Fibroblast of lung (primary cell): ENCODE data around the gene OR6V1. TPM values are rescaled to one million over a fixed set of nuclear protein-coding genes. Genes with fewer than 3 reads are reported as not detected.

Source experiments
- DNase-seq, 2 donors: peaks; one replicate each; pipeline versions ENCODE4 v3.0.0 to v3.0.0-alpha.2; 2010; ENCODE audit warnings: low read depth in 2 of 2
- H2AFZ ChIP-seq: 2 replicates; pipeline ENCODE4 v1.5.1; 2012; ENCODE audit warnings: low read length, control low read depth, inconsistent platforms
- H3K27ac ChIP-seq: 2 replicates; pipeline ENCODE4 v1.5.1; 2011; ENCODE audit warnings: low read length, control low read depth; ENCODE audit not compliant: insufficient read depth
- H3K27me3 ChIP-seq: 2 replicates; pipeline ENCODE4 v1.5.1; 2011; ENCODE audit warnings: mild to moderate bottlenecking, low read length; ENCODE audit not compliant: control insufficient read depth, insufficient read depth
- H3K36me3 ChIP-seq: 2 replicates; pipeline ENCODE4 v1.5.1; 2011; ENCODE audit warnings: low read length; ENCODE audit not compliant: control insufficient read depth, insufficient read depth
- H3K4me1 ChIP-seq: 2 replicates; pipeline ENCODE4 v1.5.1; 2011; ENCODE audit warnings: low read length; ENCODE audit not compliant: control insufficient read depth, insufficient read depth; ENCODE audit errors: extremely low read depth
- H3K4me2 ChIP-seq: 2 replicates; pipeline ENCODE4 v1.5.1; 2011; ENCODE audit warnings: low read length, control low read depth; ENCODE audit not compliant: insufficient read depth; ENCODE audit errors: extremely low read depth
- H3K4me3 ChIP-seq, 4 experiments: fragments of 200-600 bp in 1 of 4; sonication (generic) in 1 of 4; replicated peaks in 1 of 4; 2 replicates each; pipeline ENCODE4 v1.5.1; 2011 to 2016; ENCODE audit warnings: low read length in 4 of 4, low read depth in 3 of 4, mild to moderate bottlenecking in 3 of 4, control low read depth in 2 of 4, inconsistent platforms in 1 of 4, mixed read lengths in 1 of 4; ENCODE audit not compliant: insufficient read depth in 1 of 4; ENCODE audit errors: control extremely low read depth in 1 of 4
- H3K79me2 ChIP-seq: 2 replicates; pipeline ENCODE4 v1.5.1; 2012; ENCODE audit warnings: mild to moderate bottlenecking, low read length, inconsistent platforms; ENCODE audit not compliant: control insufficient read depth, insufficient read depth
- H3K9ac ChIP-seq: 2 replicates; pipeline ENCODE4 v1.5.1; 2011; ENCODE audit warnings: mild to moderate bottlenecking, low read length, control low read depth; ENCODE audit not compliant: insufficient read depth
- H3K9me3 ChIP-seq: 2 replicates; pipeline ENCODE4 v1.5.1; 2012; ENCODE audit warnings: low read depth, low read length; ENCODE audit not compliant: control insufficient read depth, insufficient read depth
- H4K20me1 ChIP-seq: 2 replicates; pipeline ENCODE4 v1.5.1; 2011; ENCODE audit warnings: low read length; ENCODE audit not compliant: control insufficient read depth, insufficient read depth; ENCODE audit errors: extremely low read depth
- EZH2 ChIP-seq: IDR thresholded peaks from 2 replicates; pipeline ENCODE4 v1.5.1; 2012; ENCODE audit warnings: low read length, control low read depth, mild to moderate bottlenecking; ENCODE audit errors: missing control alignments
- polyA plus RNA-seq, 2 donors: library from polyadenylated mRNA; depleted of rRNA in 1 of 2; stranded (reverse) in 1 of 2; unstranded in 1 of 2; fragments of >200 nt; gene quantifications; 2 replicates each; pipeline ENCODE4 v1.2.1, GENCODE V29; 2011 to 2012; ENCODE audit warnings: missing spikeins in 1 of 2
- total RNA-seq: library from RNA; depleted of rRNA; stranded (reverse); fragments of >200 nt; gene quantifications from 2 replicates; pipeline ENCODE4 v1.2.1, GENCODE V29; 2014
- TF ChIP-seq, protein P1 (sequence below), 2 donors: IDR thresholded peaks in 1 of 2; conservative IDR thresholded peaks in 1 of 2; 1 replicate in 1 of 2; 2 replicates in 1 of 2; pipeline ENCODE4 v1.5.1; 2011 to 2012; ENCODE audit warnings: low read length in 2 of 2, control low read depth in 1 of 2, inconsistent platforms in 1 of 2, low read depth in 1 of 2, mild to moderate bottlenecking in 1 of 2

Gene OR6V1
- total and polyA plus RNA-seq, 2 donors (not counting 1 experiment from before 2014, with no cell fraction given) = not detected

DNA sequence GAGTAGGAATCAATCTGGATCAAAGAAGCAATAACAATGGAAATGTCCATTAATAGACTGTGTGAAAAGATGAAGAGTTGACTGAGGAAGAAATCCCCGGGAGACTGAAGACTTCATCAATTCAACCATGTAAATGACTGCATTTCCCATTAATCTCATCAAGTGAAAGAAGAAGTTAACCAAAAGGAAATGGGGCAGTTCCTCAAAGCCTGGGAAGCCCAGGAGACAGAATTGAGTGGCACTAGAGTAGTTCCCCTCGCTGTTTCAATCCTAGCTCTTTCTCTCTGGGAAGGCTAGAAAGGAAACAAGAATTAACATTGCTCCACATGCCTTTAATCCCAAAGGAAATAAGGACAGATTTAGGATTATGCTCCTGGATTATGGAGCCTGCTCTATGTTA lies 4.8 kb upstream of the OR6V1 start:
- TF ChIP-seq EZH2 = no peak
- TF ChIP-seq, protein P1, sequence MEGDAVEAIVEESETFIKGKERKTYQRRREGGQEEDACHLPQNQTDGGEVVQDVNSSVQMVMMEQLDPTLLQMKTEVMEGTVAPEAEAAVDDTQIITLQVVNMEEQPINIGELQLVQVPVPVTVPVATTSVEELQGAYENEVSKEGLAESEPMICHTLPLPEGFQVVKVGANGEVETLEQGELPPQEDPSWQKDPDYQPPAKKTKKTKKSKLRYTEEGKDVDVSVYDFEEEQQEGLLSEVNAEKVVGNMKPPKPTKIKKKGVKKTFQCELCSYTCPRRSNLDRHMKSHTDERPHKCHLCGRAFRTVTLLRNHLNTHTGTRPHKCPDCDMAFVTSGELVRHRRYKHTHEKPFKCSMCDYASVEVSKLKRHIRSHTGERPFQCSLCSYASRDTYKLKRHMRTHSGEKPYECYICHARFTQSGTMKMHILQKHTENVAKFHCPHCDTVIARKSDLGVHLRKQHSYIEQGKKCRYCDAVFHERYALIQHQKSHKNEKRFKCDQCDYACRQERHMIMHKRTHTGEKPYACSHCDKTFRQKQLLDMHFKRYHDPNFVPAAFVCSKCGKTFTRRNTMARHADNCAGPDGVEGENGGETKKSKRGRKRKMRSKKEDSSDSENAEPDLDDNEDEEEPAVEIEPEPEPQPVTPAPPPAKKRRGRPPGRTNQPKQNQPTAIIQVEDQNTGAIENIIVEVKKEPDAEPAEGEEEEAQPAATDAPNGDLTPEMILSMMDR (conservative IDR thresholded peaks at IDR 0.05 in 1 of 2, IDR thresholded peaks at IDR 0.05 in 1 of 2; ENCODE audit: low read depth in 1 of 2, low read length in 2 of 2) = no peak
- Histone ChIP-seq H3K79me2 (no peaks in the 10 kb centered on the region), H3K9me3 (no peaks in the 10 kb centered on the region), H3K4me1 (no peaks in the 10 kb centered on the region), H3K36me3 (no peaks in the 10 kb centered on the region), H4K20me1 (no peaks in the 10 kb centered on the region), H3K27ac (no peak overlapping the region), H3K4me3 (no peak overlapping the region), H2AFZ (no peak overlapping the region), H3K9ac (no peak overlapping the region), H3K4me2 (no peak overlapping the region), H3K27me3 (no peaks in the 10 kb centered on the region)
- DNase-seq = no peak

DNA sequence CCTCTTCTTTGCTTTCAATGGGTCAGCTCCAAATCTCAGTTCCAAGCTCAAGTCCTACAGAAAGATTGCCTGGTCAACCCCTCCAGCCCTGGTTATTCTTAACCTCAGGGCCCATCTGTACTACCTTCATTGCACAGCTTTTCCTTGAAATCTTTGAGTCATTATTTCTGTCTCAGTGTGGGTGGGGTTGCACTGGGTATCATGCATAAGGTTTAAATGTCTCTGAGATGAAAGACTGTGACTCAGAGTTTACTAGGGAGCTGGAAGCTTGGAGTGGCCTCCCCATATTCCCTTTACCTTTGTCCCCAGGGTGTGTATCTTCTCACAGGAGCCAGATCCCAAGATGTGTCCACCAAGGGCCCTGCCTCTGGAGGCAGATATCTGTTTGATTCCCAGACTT lies 3.3 kb upstream of the OR6V1 start:
- Histone ChIP-seq H3K79me2 (no peaks in the 10 kb centered on the region), H2AFZ (no peak overlapping the region), H3K4me2 (no peak overlapping the region), H3K9me3 (no peaks in the 10 kb centered on the region), H3K27me3 (no peaks in the 10 kb centered on the region), H3K4me1 (no peaks in the 10 kb centered on the region), H4K20me1 (no peaks in the 10 kb centered on the region), H3K36me3 (no peaks in the 10 kb centered on the region), H3K4me3 (no peak overlapping the region), H3K9ac (no peak overlapping the region), H3K27ac (no peak overlapping the region)
- DNase-seq = no peak
- TF ChIP-seq, protein P1 (conservative IDR thresholded peaks at IDR 0.05 in 1 of 2, IDR thresholded peaks at IDR 0.05 in 1 of 2; ENCODE audit: low read depth in 1 of 2, low read length in 2 of 2) = no peak
- no peak for TF ChIP-seq EZH2

DNA sequence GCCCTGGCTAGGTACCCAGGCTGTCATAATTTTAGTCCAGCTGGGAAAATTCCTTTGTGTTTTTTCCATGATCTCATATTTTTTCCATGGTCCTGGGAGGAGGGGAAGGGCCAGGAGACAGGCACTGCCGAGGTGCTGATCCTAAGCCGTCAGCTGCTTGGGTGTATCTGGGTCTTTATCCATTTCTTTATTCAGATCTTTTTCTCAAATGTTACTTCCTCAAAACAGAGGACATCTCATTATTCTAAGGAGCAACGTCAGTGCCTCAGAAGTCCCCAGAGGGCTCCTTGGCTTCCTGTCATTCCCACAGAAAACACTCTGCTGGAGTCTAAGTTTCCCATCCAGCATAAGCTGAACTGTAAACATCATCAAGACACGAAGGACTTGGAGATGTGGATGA lies 2.8 kb upstream of the OR6V1 start:
- Histone ChIP-seq H3K4me3 (no peak overlapping the region), H3K9ac (no peak overlapping the region)
- DNase-seq = no peak

More for the DNA sequence above, 2.8 kb upstream of the OR6V1 start:
- Histone ChIP-seq H3K79me2 (no peaks in the 10 kb centered on the region), H3K27ac (no peak overlapping the region), H3K4me2 (no peak overlapping the region), H3K27me3 (no peaks in the 10 kb centered on the region), H2AFZ (no peak overlapping the region), H3K4me1 (no peaks in the 10 kb centered on the region), H3K9me3 (no peaks in the 10 kb centered on the region), H4K20me1 (no peaks in the 10 kb centered on the region), H3K36me3 (no peaks in the 10 kb centered on the region)
- TF ChIP-seq EZH2 = no peak
- TF ChIP-seq, protein P1 (conservative IDR thresholded peaks at IDR 0.05 in 1 of 2, IDR thresholded peaks at IDR 0.05 in 1 of 2; ENCODE audit: low read depth in 1 of 2, low read length in 2 of 2) = no peak
